ENCODE results near the gene CENPP. TPM values are rescaled to one million over a fixed set of nuclear protein-coding genes. Genes with fewer than 3 reads are reported as not detected.

The CENPP gene
- total RNA-seq, 4 donors from 2014 or later, result 2.9 to 8.3 (median 4.9) TPM

- Histone ChIP-seq H3K36me3 (peaks cover 0 to 11% of the 10 kb centered on the region in 2 donors), H3K9me3 (no peaks in the 10 kb centered on the region), H3K4me3 (no peak overlapping the region), H3K27ac (peak overlapping the region in 1 of 4 donors; percentile 8), H3K27me3 (no peaks in the 10 kb centered on the region), H3K4me1 (peaks cover 0 to 15% (median 3%) of the 10 kb centered on the region in 3 donors)
- TF ChIP-seq POLR2A (IDR thresholded peaks at IDR 0.05) (no peak), CTCF (IDR thresholded peaks at IDR 0.05) (no peak), POLR2AphosphoS5 (IDR thresholded peaks at IDR 0.05) (no peak), EP300 (IDR thresholded peaks at IDR 0.05) (no peak)
- 87 to 91% methylated on average over 1 of the region's 1 CpG for WGBS, 2 donors (ENCODE audit: low coverage in 1 of 2)
- ATAC-seq, result no peak
These were observed 69.9 kb downstream of the CENPP start for GRCh38 chr9:92395617-92396016.

- Histone ChIP-seq H3K27me3 (no peaks in the 10 kb centered on the region), H3K4me1 (peaks cover 0 to 30% (median 1%) of the 10 kb centered on the region in 3 donors), H3K9me3 (no peaks in the 10 kb centered on the region), H3K4me3 (no peak overlapping the region), H3K36me3 (peaks cover 0 to 9% of the 10 kb centered on the region in 2 donors), H3K27ac (peak overlapping the region in 1 of 4 donors; percentile 9)
- TF ChIP-seq POLR2AphosphoS5 (IDR thresholded peaks at IDR 0.05), result no peak
- no peak for TF ChIP-seq POLR2A (IDR thresholded peaks at IDR 0.05)
- TF ChIP-seq EP300 (IDR thresholded peaks at IDR 0.05), result no peak
- TF ChIP-seq CTCF (IDR thresholded peaks at IDR 0.05), result no peak
- WGBS, 2 donors (ENCODE audit: low coverage in 1 of 2), result 43 to 85% methylated on average over 3 of the region's 3 CpGs
- no peak for ATAC-seq
These were observed 72.1 kb downstream of the CENPP start for GRCh38 chr9:92397853-92398252.

- peak overlapping the region in 2 of 4 donors; percentile 60 to 67 for H3K27ac ChIP-seq
- H3K4me1 ChIP-seq, result peaks cover 0 to 59% (median 0%) of the 10 kb centered on the region in 3 donors
- H3K27me3 ChIP-seq, result no peaks in the 10 kb centered on the region
- peaks cover 0 to 1% of the 10 kb centered on the region in 2 donors for H3K36me3 ChIP-seq
- H3K4me3 ChIP-seq, result peak overlapping the region in 1 of 2 donors; percentile 38
- TF ChIP-seq POLR2AphosphoS5 (IDR thresholded peaks at IDR 0.05) (no peak), POLR2A (IDR thresholded peaks at IDR 0.05) (no peak), CTCF (IDR thresholded peaks at IDR 0.05) (no peak), EP300 (IDR thresholded peaks at IDR 0.05) (no peak)
- no peaks in the 10 kb centered on the region for H3K9me3 ChIP-seq
- 10 to 20% methylated on average over 1 of the region's 1 CpG for WGBS, 2 donors (ENCODE audit: low coverage in 1 of 2)
- no peak for ATAC-seq
These were observed 76.6 kb downstream of the CENPP start for GRCh38 chr9:92402360-92402759.

- H3K4me1 ChIP-seq, result peaks cover 0 to 59% (median 0%) of the 10 kb centered on the region in 3 donors
- WGBS, 2 donors (ENCODE audit: low coverage in 1 of 2), result 18 to 21% methylated on average over 3 to 5 of the region's 5 CpGs
- H3K27ac ChIP-seq, result peak overlapping the region in 2 of 4 donors; percentile 60 to 67
- H3K27me3 ChIP-seq, result no peaks in the 10 kb centered on the region
- ATAC-seq, result no peak
- no peaks in the 10 kb centered on the region for H3K9me3 ChIP-seq
- H3K36me3 ChIP-seq, result no peaks in the 10 kb centered on the region
- no peak for TF ChIP-seq CTCF (IDR thresholded peaks at IDR 0.05)
- TF ChIP-seq POLR2AphosphoS5 (IDR thresholded peaks at IDR 0.05), result no peak
- TF ChIP-seq EP300 (IDR thresholded peaks at IDR 0.05), result no peak
- no peak for TF ChIP-seq POLR2A (IDR thresholded peaks at IDR 0.05)
- peak overlapping the region; percentile 2 to 38 for H3K4me3 ChIP-seq
These were observed 77.3 kb downstream of the CENPP start for GRCh38 chr9:92402826-92403745.

All from gastroesophageal sphincter (tissue), 4 donors.